Measurements from ENCODE around the gene SLC50A1.

DNA sequence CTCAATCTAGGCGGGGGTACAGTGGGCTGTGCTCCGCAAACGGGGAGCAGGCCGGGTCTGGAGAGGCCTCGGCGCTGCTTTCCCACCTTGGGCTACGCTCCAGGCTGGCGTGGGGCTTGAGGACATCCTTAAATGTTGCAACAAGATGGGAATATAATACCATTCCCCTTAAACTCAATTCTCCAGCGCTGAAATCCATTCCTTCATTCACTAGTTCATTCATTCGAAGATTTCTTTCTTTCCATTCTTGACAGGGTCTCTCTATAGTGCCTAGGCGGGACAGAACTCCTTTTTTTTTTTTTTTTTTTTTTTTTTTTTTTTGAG lies 4.9 kb downstream of the SLC50A1 start:
- no peak for TF ChIP-seq POLR2A (IDR thresholded peaks at IDR 0.05)
- TF ChIP-seq, protein P1, sequence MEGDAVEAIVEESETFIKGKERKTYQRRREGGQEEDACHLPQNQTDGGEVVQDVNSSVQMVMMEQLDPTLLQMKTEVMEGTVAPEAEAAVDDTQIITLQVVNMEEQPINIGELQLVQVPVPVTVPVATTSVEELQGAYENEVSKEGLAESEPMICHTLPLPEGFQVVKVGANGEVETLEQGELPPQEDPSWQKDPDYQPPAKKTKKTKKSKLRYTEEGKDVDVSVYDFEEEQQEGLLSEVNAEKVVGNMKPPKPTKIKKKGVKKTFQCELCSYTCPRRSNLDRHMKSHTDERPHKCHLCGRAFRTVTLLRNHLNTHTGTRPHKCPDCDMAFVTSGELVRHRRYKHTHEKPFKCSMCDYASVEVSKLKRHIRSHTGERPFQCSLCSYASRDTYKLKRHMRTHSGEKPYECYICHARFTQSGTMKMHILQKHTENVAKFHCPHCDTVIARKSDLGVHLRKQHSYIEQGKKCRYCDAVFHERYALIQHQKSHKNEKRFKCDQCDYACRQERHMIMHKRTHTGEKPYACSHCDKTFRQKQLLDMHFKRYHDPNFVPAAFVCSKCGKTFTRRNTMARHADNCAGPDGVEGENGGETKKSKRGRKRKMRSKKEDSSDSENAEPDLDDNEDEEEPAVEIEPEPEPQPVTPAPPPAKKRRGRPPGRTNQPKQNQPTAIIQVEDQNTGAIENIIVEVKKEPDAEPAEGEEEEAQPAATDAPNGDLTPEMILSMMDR (IDR thresholded peaks at IDR 0.05) = no peak
